GM21381 (cell line): ENCODE data around the gene ARMH3.

Source experiments
- ATAC-seq: cut with Tn5 transposase; IDR thresholded peaks from one replicate; pipeline ENCODE4 v1.9.1; 2021; ENCODE audit warnings: mild to moderate bottlenecking, moderate library complexity; ENCODE audit not compliant: unreplicated experiment

Gene ARMH3

DNA sequence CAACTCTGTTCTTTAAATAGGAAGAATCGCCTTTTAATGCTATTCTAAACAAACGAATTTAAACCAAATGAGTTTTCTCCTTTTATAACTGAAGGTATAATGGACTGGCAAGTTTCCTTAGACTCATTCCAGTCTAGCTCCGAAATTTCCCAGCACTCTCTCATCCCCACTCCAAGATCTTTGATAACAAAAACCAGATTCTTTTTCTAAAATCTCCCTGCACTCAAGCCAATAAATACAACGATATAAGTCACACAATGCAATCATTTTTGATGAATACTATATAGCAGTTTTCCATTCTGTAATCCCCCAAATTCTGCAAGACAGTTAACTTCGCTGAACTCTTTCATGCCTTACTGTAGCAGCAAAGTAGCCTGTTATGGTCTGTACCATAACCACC, 239.6 kb downstream of the ARMH3 start:
- no peak for ATAC-seq

GRCh38 chr10:101814466-101815071, 241.4 kb downstream of the ARMH3 start:
- ATAC-seq: no peak

DNA sequence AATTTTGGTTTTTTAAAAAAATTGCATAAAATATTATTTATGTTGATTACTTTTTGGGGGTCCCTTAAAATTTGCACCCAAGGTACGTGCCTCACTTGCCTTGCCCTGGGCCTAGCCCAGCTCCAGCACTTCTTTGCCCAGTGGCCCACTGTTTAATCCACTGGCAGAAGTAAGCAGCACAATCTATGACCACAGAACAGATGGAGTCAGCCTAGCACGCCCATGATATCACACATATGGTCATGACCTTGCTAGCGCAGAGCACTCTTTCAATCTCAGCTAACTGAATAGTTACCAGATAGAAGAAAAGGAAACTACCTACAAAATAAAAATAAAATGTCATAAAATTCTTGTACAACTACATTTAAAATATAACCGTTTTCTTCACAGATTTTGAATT, 243.4 kb downstream of the ARMH3 start:
- ATAC-seq: no peak

DNA sequence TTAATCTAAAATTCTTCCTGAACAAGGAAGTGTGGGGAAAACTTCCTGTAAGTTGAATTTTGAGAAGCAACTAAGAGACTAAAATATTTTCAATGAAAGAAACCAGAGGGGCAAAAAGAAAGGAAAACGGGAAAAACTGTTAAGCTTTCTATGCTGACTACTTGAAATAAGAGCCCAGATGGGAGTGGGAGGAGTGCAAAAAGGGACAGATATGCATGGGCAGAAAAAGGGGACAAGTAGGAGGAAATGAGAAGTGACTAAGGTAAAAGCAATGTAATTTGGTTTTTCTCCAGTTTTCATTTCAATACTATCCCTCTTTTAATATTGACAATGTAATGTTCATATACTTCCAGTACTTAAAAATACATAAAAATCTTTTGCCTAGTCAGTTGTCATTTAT, 248.8 kb downstream of the ARMH3 start:
- ATAC-seq: no peak

DNA sequence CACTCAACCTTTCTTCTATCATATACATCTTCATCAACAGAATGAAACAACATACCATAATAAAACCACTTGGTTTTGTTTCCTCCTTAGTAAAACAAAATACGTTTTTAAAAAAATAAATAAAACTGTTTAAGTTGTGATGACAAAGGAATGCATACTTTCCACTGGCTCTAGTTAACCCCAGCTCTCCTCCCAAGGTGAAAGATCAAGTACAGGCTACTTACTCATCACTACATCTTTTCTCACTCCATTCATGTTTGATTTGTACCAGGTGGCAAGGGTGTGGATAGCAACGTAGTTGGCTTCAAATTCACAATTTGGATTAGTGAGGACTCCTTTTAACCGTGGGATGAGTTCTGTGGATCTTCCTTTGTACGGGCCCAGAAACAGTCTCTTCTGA, 252.5 kb downstream of the ARMH3 start:
- ATAC-seq: no peak

- ATAC-seq: no peak
Measured at GRCh38 chr10:101797403-101798059, 258.4 kb downstream of the ARMH3 start.
